ENCODE results near the gene CNOT2. TPM values are rescaled to one million over a fixed set of nuclear protein-coding genes. Genes with fewer than 3 reads are reported as not detected.
A peak's percentile ranks its signal among the peaks of the same experiment; 100 is the strongest.

The CNOT2 gene
- total RNA-seq, 1 donor from 2014 or later: 67.2 TPM

- H3K27me3 Mint-ChIP-seq (ENCODE audit: low read depth, unreplicated experiment): no peaks in the 10 kb centered on the region
- no peak overlapping the region for H3K9ac ChIP-seq (ENCODE audit: low read length)
- no peak overlapping the region for H3K4me3 ChIP-seq (ENCODE audit: insufficient read depth, low read depth, low read length)
- H3K27ac ChIP-seq (ENCODE audit: low read depth, low read length): no peak overlapping the region
- H2AFZ ChIP-seq (ENCODE audit: low read depth, low read length): no peak overlapping the region
- DNase-seq (ENCODE audit: low read depth) (no peak), FAIRE-seq (no peak)
- TF ChIP-seq CTCF (IDR thresholded peaks at IDR 0.05; ENCODE audit: insufficient read depth, low read depth, low read length) (no peak), EZH2 (IDR thresholded peaks at IDR 0.05; ENCODE audit: insufficient read depth, low read length) (no peak)
- H3K27ac Mint-ChIP-seq (ENCODE audit: unreplicated experiment): no peak overlapping the region
- H3K36me3 Mint-ChIP-seq (ENCODE audit: low read depth, unreplicated experiment): peaks cover 11% of the 10 kb centered on the region
- H3K4me3 Mint-ChIP-seq (ENCODE audit: unreplicated experiment): no peak overlapping the region
- H4K20me1 ChIP-seq (ENCODE audit: insufficient read depth, low read length): no peaks in the 10 kb centered on the region
- no peaks in the 10 kb centered on the region for H3K79me2 ChIP-seq (ENCODE audit: insufficient read depth, low read length)
- no peaks in the 10 kb centered on the region for H3K9me3 ChIP-seq (ENCODE audit: insufficient read depth, low read depth, low read length)
- no peaks in the 10 kb centered on the region for H3K4me1 Mint-ChIP-seq (ENCODE audit: low read depth, unreplicated experiment)
- peaks cover 12% of the 10 kb centered on the region for H3K9me3 Mint-ChIP-seq (ENCODE audit: unreplicated experiment)
- no peaks in the 10 kb centered on the region for H3K4me1 ChIP-seq (ENCODE audit: insufficient read depth, low read length)
- H3K36me3 ChIP-seq (ENCODE audit: insufficient read depth, low read length): no peaks in the 10 kb centered on the region
- H3K27me3 ChIP-seq (ENCODE audit: insufficient read depth, low read length): no peaks in the 10 kb centered on the region
- H3K4me2 ChIP-seq (ENCODE audit: low read length): no peak overlapping the region
Observed at GRCh38 chr12:70214972-70215617, 28.1 kb upstream of the CNOT2 start.

- Histone ChIP-seq H3K36me3 (ENCODE audit: insufficient read depth, low read length) (no peaks in the 10 kb centered on the region), H3K27me3 (ENCODE audit: insufficient read depth, low read length) (no peaks in the 10 kb centered on the region), H3K4me2 (ENCODE audit: low read length) (no peak overlapping the region), H2AFZ (ENCODE audit: low read depth, low read length) (no peak overlapping the region), H3K9ac (ENCODE audit: low read length) (no peak overlapping the region), H3K4me1 (ENCODE audit: insufficient read depth, low read length) (no peaks in the 10 kb centered on the region), H3K4me3 (ENCODE audit: insufficient read depth, low read depth, low read length) (no peak overlapping the region), H3K9me3 (ENCODE audit: insufficient read depth, low read depth, low read length) (no peaks in the 10 kb centered on the region), H4K20me1 (ENCODE audit: insufficient read depth, low read length) (no peaks in the 10 kb centered on the region), H3K79me2 (ENCODE audit: insufficient read depth, low read length) (no peaks in the 10 kb centered on the region), H3K27ac (ENCODE audit: low read depth, low read length) (no peak overlapping the region)
- no peak for DNase-seq (ENCODE audit: low read depth)
- Mint-ChIP-seq H3K4me1 (ENCODE audit: low read depth, unreplicated experiment) (no peaks in the 10 kb centered on the region), H3K27me3 (ENCODE audit: low read depth, unreplicated experiment) (no peaks in the 10 kb centered on the region), H3K4me3 (ENCODE audit: unreplicated experiment) (no peak overlapping the region), H3K9me3 (ENCODE audit: unreplicated experiment) (peaks cover 5% of the 10 kb centered on the region), H3K36me3 (ENCODE audit: low read depth, unreplicated experiment) (peaks cover 11% of the 10 kb centered on the region), H3K27ac (ENCODE audit: unreplicated experiment) (no peak overlapping the region)
- no peak for FAIRE-seq
- no peak for TF ChIP-seq CTCF (IDR thresholded peaks at IDR 0.05; ENCODE audit: insufficient read depth, low read depth, low read length)
- no peak for TF ChIP-seq EZH2 (IDR thresholded peaks at IDR 0.05; ENCODE audit: insufficient read depth, low read length)
Observed at GRCh38 chr12:70217416-70217815, 25.8 kb upstream of the CNOT2 start.

- H3K4me3 Mint-ChIP-seq (ENCODE audit: unreplicated experiment): no peak overlapping the region
- H3K36me3 Mint-ChIP-seq (ENCODE audit: low read depth, unreplicated experiment): no peaks in the 10 kb centered on the region
- no peaks in the 10 kb centered on the region for H3K27me3 ChIP-seq (ENCODE audit: insufficient read depth, low read length)
- H3K27me3 Mint-ChIP-seq (ENCODE audit: low read depth, unreplicated experiment): no peaks in the 10 kb centered on the region
- DNase-seq (ENCODE audit: low read depth): no peak
- H3K79me2 ChIP-seq (ENCODE audit: insufficient read depth, low read length): no peaks in the 10 kb centered on the region
- H3K4me3 ChIP-seq (ENCODE audit: insufficient read depth, low read depth, low read length): no peak overlapping the region
- no peaks in the 10 kb centered on the region for H3K36me3 ChIP-seq (ENCODE audit: insufficient read depth, low read length)
- FAIRE-seq: peak; percentile 41
- H3K9me3 ChIP-seq (ENCODE audit: insufficient read depth, low read depth, low read length): no peaks in the 10 kb centered on the region
- no peaks in the 10 kb centered on the region for H3K4me1 Mint-ChIP-seq (ENCODE audit: low read depth, unreplicated experiment)
- no peak overlapping the region for H3K27ac ChIP-seq (ENCODE audit: low read depth, low read length)
- no peaks in the 10 kb centered on the region for H3K9me3 Mint-ChIP-seq (ENCODE audit: unreplicated experiment)
- TF ChIP-seq CTCF (IDR thresholded peaks at IDR 0.05; ENCODE audit: insufficient read depth, low read depth, low read length) (no peak), EZH2 (IDR thresholded peaks at IDR 0.05; ENCODE audit: insufficient read depth, low read length) (no peak)
- H3K4me1 ChIP-seq (ENCODE audit: insufficient read depth, low read length): no peaks in the 10 kb centered on the region
- no peak overlapping the region for H3K27ac Mint-ChIP-seq (ENCODE audit: unreplicated experiment)
- H4K20me1 ChIP-seq (ENCODE audit: insufficient read depth, low read length): no peaks in the 10 kb centered on the region
- H2AFZ ChIP-seq (ENCODE audit: low read depth, low read length): no peak overlapping the region
- H3K9ac ChIP-seq (ENCODE audit: low read length): no peak overlapping the region
- no peak overlapping the region for H3K4me2 ChIP-seq (ENCODE audit: low read length)
Observed at GRCh38 chr12:70221626-70222025, 21.6 kb upstream of the CNOT2 start.

Data from astrocyte (in vitro differentiated cells and primary cell).